MM.1S (cell line): ENCODE measurements around the gene GPC3.

Experiments used
- CTCF ChIP-seq: fragments of 300-600 bp; sonication (generic); IDR thresholded peaks from 2 replicates; pipeline ENCODE4 v1.5.1; 2016; ENCODE audit warnings: antibody characterized with exemption, low read length, mixed read lengths
- EZH2 ChIP-seq: fragments of 300-600 bp; sonication (generic); optimal IDR thresholded peaks from 2 replicates; pipeline ENCODE3; 2017; ENCODE audit warnings: low read depth, mild to moderate bottlenecking, antibody characterized with exemption, low read length, mixed read lengths
- EZH2phosphoT487 ChIP-seq: fragments of 300-600 bp; sonication (generic); IDR thresholded peaks from 2 replicates; pipeline ENCODE4 v1.6.1; 2018; ENCODE audit warnings: antibody characterized with exemption, low read length

GRCh38 chrX:133648594-133648993, 336.8 kb downstream of the GPC3 start:
- no peak for TF ChIP-seq CTCF
- TF ChIP-seq EZH2 = no peak
- no peak for TF ChIP-seq EZH2phosphoT487
